A549 (cell line): Measurements from ENCODE around the gene PIEZO2. TPM values are rescaled to one million over a fixed set of nuclear protein-coding genes. Genes with fewer than 3 reads are reported as not detected.

Experiments
- ATAC-seq, 2 experiments: fragments of 200-7000 bp in 1 of 2; fragments of >200 bp in 1 of 2; cut with Nextera tagmentation in 1 of 2; cut with Tn5 transposase in 1 of 2; 3 replicates each; pipeline versions ENCODE4 v1.8.0 to v1.9.1; 2018 to 2020; ENCODE audit warnings: mild to moderate bottlenecking in 1 of 2, moderate library complexity in 1 of 2
- CTCF ChIA-PET: fragments of 300-600 bp; sonication (Branson Sonifier 250); formaldehyde crosslinking; extraction: SDS; loops from one replicate; lab custom pipeline; 2021; ENCODE audit warnings: antibody characterized with exemption, inconsistent platforms; lab: Yijun Ruan, JAX
- POLR2A ChIA-PET: fragments of 350-600 bp; formaldehyde crosslinking; extraction: SDS; loops from one replicate; lab custom pipeline; 2021; ENCODE audit warnings: antibody characterized with exemption, inconsistent platforms; lab: Yijun Ruan, JAX
- DNase-seq, 2 experiments: peaks; one replicate each; pipeline versions ENCODE4 v3.0.0 to v3.0.0-alpha.2; 2011 to 2016; ENCODE audit warnings: low read depth in 1 of 2, low spot score in 1 of 2
- FAIRE-seq: peaks from 2 replicates; lab custom pipeline; 2011; peaks lifted over from hg19 to GRCh38; lab: Jason Lieb, UNC
- H3K27ac ChIP-seq, 2 experiments: fragments of >200 bp; sonication (Bioruptor Twin); formaldehyde crosslinking; 3 replicates each; pipeline ENCODE4 v1.5.1; 2016 to 2017
- H3K4me1 ChIP-seq: fragments of >200 bp; sonication (Bioruptor Twin); formaldehyde crosslinking; 3 replicates; pipeline ENCODE4 v1.6.1; 2016
- H3K4me2 ChIP-seq: fragments of >200 bp; sonication (Bioruptor Twin); formaldehyde crosslinking; 3 replicates; pipeline ENCODE4 v1.6.1; 2016
- H3K4me3 ChIP-seq: fragments of >200 bp; sonication (Bioruptor Twin); formaldehyde crosslinking; 3 replicates; pipeline ENCODE4 v1.5.1; 2016
- H3K9me3 ChIP-seq: fragments of >200 bp; sonication (Bioruptor Twin); formaldehyde crosslinking; 3 replicates; pipeline ENCODE4 v1.6.1; 2016
- ATOH8 ChIP-seq: fragments of 250-450 bp; sonication (Bioruptor Pico); IDR thresholded peaks from 2 replicates; pipeline ENCODE4 v1.5.0; 2020; ENCODE audit warnings: low read depth, mild to moderate bottlenecking, moderate library complexity
- CBX2 ChIP-seq: fragments of 200-600 bp; sonication (generic); IDR thresholded peaks from 2 replicates; pipeline ENCODE4 v1.6.1; 2016; ENCODE audit warnings: low read depth, mild to moderate bottlenecking, borderline replicate concordance
- CEBPB ChIP-seq, 2 experiments: fragments of >200 bp in 1 of 2; sonication (Bioruptor Twin) in 1 of 2; formaldehyde crosslinking in 1 of 2; IDR thresholded peaks; 2 replicates each; pipeline ENCODE4 v1.6.1; 2012 to 2016
- CHD2 ChIP-seq: fragments of 150-350 bp; IDR thresholded peaks from 2 replicates; pipeline ENCODE4 v1.6.1; 2014; ENCODE audit warnings: low read length; ENCODE audit not compliant: partially characterized antibody
- CHD4 ChIP-seq: fragments of 200-600 bp; sonication (generic); IDR thresholded peaks from 2 replicates; pipeline ENCODE4 v1.6.1; 2016; ENCODE audit warnings: antibody characterized with exemption, mild to moderate bottlenecking, borderline replicate concordance
- ESRRA ChIP-seq: fragments of 150-350 bp; IDR thresholded peaks from 2 replicates; pipeline ENCODE4 v1.6.1; 2014; ENCODE audit warnings: mild to moderate bottlenecking, low read length, borderline replicate concordance
- GATA3 ChIP-seq: IDR thresholded peaks from 2 replicates; pipeline ENCODE4 v1.6.1; 2012; ENCODE audit warnings: borderline replicate concordance
- HEYL ChIP-seq: fragments of 250-450 bp; sonication (Bioruptor Pico); IDR thresholded peaks from 2 replicates; pipeline ENCODE4 v1.8.0; 2021; ENCODE audit warnings: mild to moderate bottlenecking, moderate library complexity
- HMGXB4 ChIP-seq: fragments of 250-450 bp; sonication (Bioruptor Pico); IDR thresholded peaks from 2 replicates; pipeline ENCODE4 v1.5.0; 2021; ENCODE audit warnings: mild to moderate bottlenecking, moderate library complexity, borderline replicate concordance
- HOXB13 ChIP-seq: fragments of 250-450 bp; sonication (Bioruptor Pico); IDR thresholded peaks from 2 replicates; pipeline ENCODE4 v1.5.0; 2020; ENCODE audit warnings: low read depth, mild to moderate bottlenecking, moderate library complexity
- HOXB5 ChIP-seq: fragments of 250-450 bp; sonication (Bioruptor Pico); IDR thresholded peaks from 2 replicates; pipeline ENCODE4 v1.5.0; 2020; ENCODE audit warnings: mild to moderate bottlenecking, moderate library complexity
- JUNB ChIP-seq: fragments of >200 bp; sonication (Bioruptor Twin); formaldehyde crosslinking; IDR thresholded peaks from 2 replicates; pipeline ENCODE4 v1.6.1; 2016
- NFE2L2 ChIP-seq: fragments of 150-350 bp; conservative IDR thresholded peaks from 2 replicates; pipeline ENCODE4 v1.6.1; 2014; ENCODE audit warnings: low read length
- PBX3 ChIP-seq: IDR thresholded peaks from 2 replicates; pipeline ENCODE4 v1.6.1; 2012
- PHF8 ChIP-seq: fragments of 200-600 bp; sonication (generic); IDR thresholded peaks from 2 replicates; pipeline ENCODE4 v1.6.1; 2016; ENCODE audit warnings: low read depth, mild to moderate bottlenecking, antibody characterized with exemption, moderate library complexity, borderline replicate concordance
- RAD21 ChIP-seq, 2 experiments: fragments of >200 bp in 1 of 2; sonication (Bioruptor Twin) in 1 of 2; formaldehyde crosslinking in 1 of 2; IDR thresholded peaks in 1 of 2; conservative IDR thresholded peaks in 1 of 2; 2 replicates in 1 of 2; 3 replicates in 1 of 2; pipeline ENCODE4 v1.6.1; 2012 to 2018; ENCODE audit warnings: inconsistent platforms in 1 of 2
- RCOR1 ChIP-seq: fragments of 150-350 bp; IDR thresholded peaks from 2 replicates; pipeline ENCODE4 v1.6.1; 2014; ENCODE audit warnings: antibody characterized with exemption, low read length, low read depth
- REST ChIP-seq: fragments of 200-600 bp; sonication (generic); IDR thresholded peaks from 2 replicates; pipeline ENCODE4 v1.6.1; 2016; ENCODE audit warnings: antibody characterized with exemption, mild to moderate bottlenecking, moderate library complexity
- ZC3H11A ChIP-seq: fragments of 450-650 bp; IDR thresholded peaks from 2 replicates; pipeline ENCODE4 v1.6.1; 2014; ENCODE audit warnings: antibody characterized with exemption, mild to moderate bottlenecking
- WGBS: methylation state at CpG from one replicate; pipeline ENCODE4 v1.1.6; 2017; ENCODE audit errors: missing lambda C conversion rate; 5-methylcytosine and 5-hydroxymethylcytosine counted together
- polyA plus RNA-seq, 4 experiments: library from polyadenylated mRNA; depleted of rRNA in 3 of 4; stranded (reverse); fragments of >200 nt; fragmentation: RNase III in 1 of 4; extraction: RNeasy Plus Mini Kit Qiagen cat#74134 plus additional on column Dnase treatment in 1 of 4; gene quantifications; 2 replicates in 3 of 4; 3 replicates in 1 of 4; pipeline ENCODE4 v1.2.3, GENCODE V29; 2011 to 2017

Gene PIEZO2
- polyA plus RNA-seq, 2 of the 4 experiments (the other 2 are of a cell fraction) = 0.80 to 1.6 TPM

GRCh38 chr18:11020161-11020853 lies 129.1 kb downstream of the PIEZO2 start:
- Histone ChIP-seq H3K9me3 (no peaks in the 10 kb centered on the region), H3K4me3 (no peak overlapping the region), H3K4me2 (no peak overlapping the region), H3K27ac (no peak overlapping the region), H3K4me1 (no peaks in the 10 kb centered on the region)
- ChIA-PET POLR2A (no interaction called here), CTCF (interaction anchor here (1.2 kb wide), 1 partner anchor 9 kb away, joined by 4 read pairs; no protein-coding TSS in a partner anchor)
- 46% methylated on average over 2 of the region's 2 CpGs for WGBS
- TF ChIP-seq REST (no peak), GATA3 (no peak), JUNB (no peak), NFE2L2 (no peak), CBX2 (no peak), HOXB13 (CRISPR knock-in tag) (no peak), RCOR1 (no peak), RAD21 (conservative IDR thresholded peaks at IDR 0.05 in 1 of 2, IDR thresholded peaks at IDR 0.05 in 1 of 2) (no peak), HOXB5 (CRISPR knock-in tag) (no peak), CHD2 (no peak), PHF8 (no peak), CHD4 (no peak), ATOH8 (no peak), HEYL (CRISPR knock-in tag) (no peak), HMGXB4 (CRISPR knock-in tag) (no peak)
- no peak for ATAC-seq
- no peak for DNase-seq
- FAIRE-seq = no peak

- no peak for FAIRE-seq
- H3K4me1 ChIP-seq = no peaks in the 10 kb centered on the region
- ATAC-seq = no peak
Measured at GRCh38 chr18:11019295-11020105, 129.9 kb downstream of the PIEZO2 start.

More at GRCh38 chr18:11019295-11020105, 129.9 kb downstream of the PIEZO2 start:
- 80% methylated on average over 2 of the region's 2 CpGs for WGBS
- H3K27ac ChIP-seq = no peak overlapping the region
- no peaks in the 10 kb centered on the region for H3K9me3 ChIP-seq
- ChIA-PET POLR2A (no interaction called here), CTCF (interaction anchor here (0.6 to 1.2 kb wide), 2 partner anchors 10 to 18 kb away, joined by 3 to 4 read pairs; no protein-coding TSS in a partner anchor)
- TF ChIP-seq CEBPB (IDR thresholded peaks at IDR 0.05) = no peak
- no peak for TF ChIP-seq PBX3
- no peak for TF ChIP-seq ZC3H11A
- TF ChIP-seq ESRRA = no peak
- DNase-seq = no peak
- no peak overlapping the region for H3K4me3 ChIP-seq
- no peak overlapping the region for H3K4me2 ChIP-seq
